Loucy (cell line): Measurements from ENCODE around the gene JUP.

Source experiments
- CTCF ChIP-seq: fragments of 200-600 bp; sonication (generic); conservative IDR thresholded peaks from 2 replicates; pipeline ENCODE4 v1.5.1; 2014; ENCODE audit warnings: mild to moderate bottlenecking, antibody characterized with exemption, low read length
- EZH2phosphoT487 ChIP-seq: fragments of 200-600 bp; IDR thresholded peaks from 2 replicates; pipeline ENCODE4 v1.6.1; 2018; ENCODE audit warnings: antibody characterized with exemption, mild to moderate bottlenecking, moderate library complexity, borderline replicate concordance

DNA sequence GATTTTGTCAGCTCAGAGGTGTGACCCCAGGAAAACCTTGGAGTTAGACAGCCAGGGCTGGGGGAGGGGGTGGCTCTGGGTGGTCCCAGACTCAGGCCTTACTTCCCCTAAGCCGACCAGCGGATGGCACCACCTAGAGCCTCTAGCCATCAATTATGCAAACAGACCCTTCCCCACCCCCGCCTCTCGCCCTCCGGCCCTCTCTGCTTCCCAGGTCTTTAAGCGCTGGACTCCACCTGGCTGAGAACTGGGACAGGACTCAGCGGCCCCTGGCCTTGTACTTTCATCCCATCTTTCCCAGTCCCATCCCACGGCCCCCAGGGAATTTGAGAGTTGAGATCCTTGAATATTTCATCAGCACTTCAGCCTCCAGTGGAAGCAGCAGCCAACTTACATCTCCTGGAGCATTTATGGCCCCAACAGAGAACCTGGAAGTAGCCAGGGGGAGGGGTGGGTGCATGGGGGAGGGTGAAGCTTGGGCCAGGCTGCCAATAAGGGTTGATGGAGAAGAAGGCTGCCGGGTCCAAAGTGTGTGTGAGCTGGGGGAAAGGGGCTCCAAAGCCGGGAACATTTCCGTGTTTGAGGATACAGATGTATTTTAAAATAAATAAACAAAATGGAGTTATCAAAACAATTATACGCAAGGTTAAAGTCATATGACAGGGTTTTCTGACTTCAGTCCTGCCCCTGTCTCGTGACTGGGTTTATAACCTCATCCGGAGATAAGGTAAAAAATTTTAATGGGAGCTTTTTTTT, 7.5 kb upstream of the JUP start:
- TF ChIP-seq EZH2phosphoT487 (no peak), CTCF (no peak)
